Activated CD4-positive, alpha-beta T cell treated with anti-CD3 and anti-CD28 coated beads, Interleukin-2, Interleukin-4, amounts not matched to agents 100 ng/mL and 50 ng/mL, durations not matched to agents 16 hours and 8 hours (primary cell): ENCODE results near the gene SETBP1.

Experiments
- DNase-seq: peaks from one replicate; pipeline ENCODE4 v3.0.0-alpha.2; 2020; ENCODE audit warnings: low spot score

The SETBP1 gene

DNA sequence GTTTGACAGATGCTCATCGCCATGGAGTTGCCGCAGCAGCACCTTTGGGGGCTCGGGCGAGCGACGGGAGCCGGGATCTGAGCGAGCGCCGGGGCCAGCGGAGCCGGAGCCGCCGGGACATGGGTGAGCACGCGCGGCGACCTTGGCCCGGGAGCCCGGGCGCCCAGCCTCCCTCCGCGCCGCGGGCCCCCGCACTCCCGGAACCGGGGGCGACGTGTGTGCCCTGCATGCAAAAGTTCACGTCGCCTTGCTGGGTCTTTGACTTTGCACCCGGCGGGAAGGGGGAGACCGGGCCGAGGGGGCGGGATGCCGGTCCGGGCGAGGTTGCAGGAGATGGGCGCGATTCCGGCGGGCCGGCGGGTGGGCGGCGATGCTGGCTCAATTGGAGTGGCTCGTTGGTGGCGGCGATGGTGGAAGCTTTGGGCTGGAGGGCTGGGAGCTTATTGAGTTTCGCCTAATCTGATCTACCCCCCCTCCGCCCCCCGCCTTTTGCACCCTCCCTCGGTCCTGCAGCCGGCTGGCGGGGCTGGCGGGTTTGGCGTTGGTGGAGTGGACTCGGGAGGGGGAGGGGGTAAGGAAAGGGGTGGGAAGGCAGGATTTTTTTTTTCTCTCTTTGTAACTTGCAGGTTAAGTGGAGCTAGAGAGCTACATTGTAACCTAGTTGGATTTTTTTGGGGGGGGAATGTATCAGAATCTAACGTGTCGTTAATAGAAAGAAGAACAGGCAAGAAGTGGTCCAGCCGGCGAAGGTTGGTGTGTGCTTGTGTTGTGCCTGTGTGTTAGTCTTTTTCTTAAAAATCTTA is at the start of gene SETBP1:
SETBP1 (plus strand) TSS at position 616 of the 803 bp plus-strand sequence. CDS start 20,459 bp downstream, outside the sequence.
- peak; percentile 7 for DNase-seq

DNA sequence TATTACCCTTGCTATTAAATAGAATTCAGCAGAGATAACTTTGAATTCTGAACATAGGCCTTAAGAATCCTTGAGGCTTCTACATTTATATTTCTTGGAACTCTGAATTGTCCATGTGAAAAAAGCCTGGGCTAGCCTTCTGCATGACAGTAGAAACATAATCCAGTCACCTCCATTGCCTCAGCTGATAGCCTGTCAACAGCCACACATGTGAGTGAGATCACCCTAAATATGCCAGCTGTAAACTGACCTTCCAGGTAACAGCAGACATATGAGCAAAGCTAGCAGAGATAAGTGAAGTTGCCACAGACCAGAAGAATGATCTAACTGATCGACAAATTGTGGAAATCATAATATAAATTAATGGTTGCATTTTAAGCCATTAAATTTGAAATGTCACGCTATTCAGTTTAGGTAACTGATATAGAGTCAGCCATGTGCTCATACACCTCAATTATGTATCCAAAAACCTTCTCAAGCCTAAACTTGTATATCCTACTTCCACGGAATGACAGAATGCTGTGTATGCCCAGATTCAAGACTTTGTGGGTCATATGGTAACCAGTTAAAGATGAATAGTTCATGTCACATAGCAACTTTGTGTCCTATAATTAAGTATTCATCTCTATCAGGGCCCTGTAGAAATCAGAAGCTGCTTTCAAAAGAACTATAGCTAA is 48.1 kb upstream of the SETBP1 start:
- no peak for DNase-seq

- no peak for DNase-seq
Observed at GRCh38 chr18:44635546-44635945, 45.1 kb upstream of the SETBP1 start.

- no peak for DNase-seq
Observed at GRCh38 chr18:44636241-44636640, 44.4 kb upstream of the SETBP1 start.

DNA sequence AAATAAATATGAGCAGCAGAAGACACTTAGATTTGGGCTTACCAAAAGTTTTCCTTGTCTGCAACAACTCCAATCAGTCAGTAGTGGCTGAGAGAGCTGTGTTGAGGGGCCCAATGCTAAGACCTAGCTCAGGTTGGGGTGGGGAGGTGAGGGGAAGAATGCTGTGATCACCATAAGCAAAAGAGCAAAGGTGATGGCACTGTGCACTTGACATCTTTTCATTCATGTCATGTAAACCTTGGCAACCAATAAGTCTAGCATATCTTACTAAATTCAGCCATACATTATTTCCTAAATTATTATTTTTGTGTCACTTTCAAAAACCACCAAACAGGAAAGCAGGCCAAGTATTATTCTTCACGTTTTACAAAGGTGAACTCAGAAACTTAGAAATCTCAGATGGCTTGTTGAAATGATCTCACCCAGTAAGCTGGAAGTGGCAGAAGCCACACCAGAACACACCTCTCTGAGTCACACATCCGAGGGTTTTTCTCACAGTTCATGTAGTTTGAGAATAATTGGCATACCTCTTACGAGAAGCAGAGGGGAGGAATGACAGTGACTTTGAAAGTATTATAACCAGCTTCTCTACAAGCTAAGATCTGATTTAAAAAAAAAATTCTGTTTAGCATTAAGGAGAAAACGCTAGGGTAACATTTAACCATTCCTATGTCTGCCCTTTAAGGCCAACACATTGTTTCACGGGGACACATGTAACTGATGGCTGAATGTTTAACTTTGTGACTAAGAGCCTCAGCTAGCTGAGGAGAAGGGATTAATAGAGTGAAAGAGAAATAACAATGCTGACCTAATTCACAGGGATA is 43.3 kb upstream of the SETBP1 start:
- DNase-seq: peak; percentile 48

- no peak for DNase-seq
Observed at GRCh38 chr18:44638034-44638540, 42.6 kb upstream of the SETBP1 start.

- DNase-seq: no peak
Observed at GRCh38 chr18:44638811-44639210, 41.9 kb upstream of the SETBP1 start.

- no peak for DNase-seq
Observed at GRCh38 chr18:44643004-44643403, 37.7 kb upstream of the SETBP1 start.

- DNase-seq: no peak
Observed at GRCh38 chr18:44651478-44651877, 29.2 kb upstream of the SETBP1 start.

GRCh38 chr18:44651918-44652572 is 28.6 kb upstream of the SETBP1 start:
- no peak for DNase-seq

GRCh38 chr18:44652722-44653121 is 28.0 kb upstream of the SETBP1 start:
- DNase-seq: no peak

- no peak for DNase-seq
Observed at GRCh38 chr18:44654573-44654972, 26.1 kb upstream of the SETBP1 start.

GRCh38 chr18:44655435-44655834 is 25.3 kb upstream of the SETBP1 start:
- no peak for DNase-seq

DNA sequence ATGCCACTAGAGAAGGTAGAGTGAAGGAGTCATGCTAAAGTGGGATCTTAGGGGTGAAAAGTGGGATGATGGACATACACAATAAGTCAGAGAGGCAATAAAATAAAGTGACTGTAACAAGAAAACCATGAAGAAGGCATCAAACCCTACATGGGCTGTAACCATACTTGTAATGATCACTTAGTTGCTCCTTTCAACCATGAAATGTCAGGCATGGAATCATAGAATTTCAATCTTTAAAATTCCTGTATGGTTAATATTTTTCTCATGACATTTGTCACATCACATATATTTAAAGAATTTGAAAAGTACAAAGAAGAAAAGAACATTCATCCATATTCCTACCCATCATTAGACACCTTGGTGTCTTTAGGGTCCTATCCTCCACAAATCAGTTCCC is 20.9 kb upstream of the SETBP1 start:
- no peak for DNase-seq

- DNase-seq: no peak
Observed at GRCh38 chr18:44668270-44668975, 12.3 kb upstream of the SETBP1 start.

DNA sequence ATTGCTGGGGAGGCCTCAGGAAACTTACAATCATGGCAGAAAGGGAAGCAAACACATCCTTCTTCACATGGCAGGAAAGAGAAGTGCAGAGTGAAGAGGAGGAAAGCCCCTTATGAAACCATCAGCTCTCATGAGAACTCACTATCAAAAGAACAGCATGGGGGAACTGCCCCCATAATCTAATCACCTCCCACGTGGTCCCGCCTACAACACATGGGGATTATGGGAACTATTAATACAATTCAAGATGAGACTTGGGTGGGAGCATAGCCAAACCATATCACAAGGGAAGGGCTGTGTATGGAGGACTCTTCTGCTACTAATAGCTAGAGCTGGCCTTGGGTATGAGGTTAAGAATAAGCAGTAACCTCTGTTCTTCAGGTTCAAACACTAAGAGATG is 8.8 kb upstream of the SETBP1 start:
- DNase-seq: no peak

DNA sequence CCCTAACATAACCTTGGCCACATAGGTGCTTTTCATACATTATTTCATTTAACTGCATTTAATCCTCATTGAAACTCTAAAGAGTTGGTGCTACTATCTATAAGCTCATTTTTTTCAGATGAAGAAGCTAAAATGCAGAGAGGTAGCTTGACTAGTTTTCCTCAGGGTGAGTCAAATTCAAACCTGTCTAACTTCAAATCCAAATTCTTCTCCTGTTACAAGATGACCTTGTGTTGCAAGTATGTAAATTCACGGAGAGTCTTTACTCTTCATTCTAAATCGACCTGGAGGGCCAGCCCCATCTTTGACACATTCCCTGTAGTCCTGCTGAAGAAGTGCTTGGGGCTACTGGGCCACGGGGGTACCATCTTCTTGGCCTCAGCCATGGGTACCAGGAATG is 8.2 kb upstream of the SETBP1 start:
- DNase-seq: no peak

DNA sequence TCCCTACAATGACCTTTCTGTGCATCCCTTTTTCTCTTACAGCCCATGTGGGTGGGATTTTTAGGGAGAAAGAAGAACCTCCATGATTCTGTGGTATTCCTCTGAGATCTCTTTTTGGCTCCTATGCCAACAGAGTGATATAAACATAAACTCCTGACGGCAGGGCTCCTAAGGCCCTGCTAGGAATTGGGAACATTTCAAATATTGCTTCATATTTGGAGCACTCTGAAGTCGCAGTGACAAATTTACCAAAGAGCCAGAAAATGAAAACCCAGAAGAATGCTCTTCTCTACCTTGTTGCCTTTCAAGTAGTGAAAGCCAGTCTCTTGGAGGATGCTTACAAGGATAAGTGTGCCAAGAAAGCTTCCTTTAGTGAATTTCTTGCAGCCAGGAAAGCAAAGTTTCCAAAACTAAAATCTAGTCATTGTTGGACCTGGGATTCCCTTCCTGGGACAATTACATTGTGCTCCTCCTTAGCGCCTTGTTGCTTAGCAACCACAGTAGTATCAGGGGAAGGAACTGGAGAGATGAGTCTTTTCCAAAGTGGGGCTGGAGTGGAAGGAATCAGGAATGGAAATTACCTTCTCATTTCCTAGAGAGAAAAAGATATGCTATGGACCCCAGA is 7.3 kb upstream of the SETBP1 start:
- DNase-seq: no peak

GRCh38 chr18:44677933-44678332 is 2.8 kb upstream of the SETBP1 start:
- DNase-seq: no peak

- DNase-seq: no peak
Observed at GRCh38 chr18:44678725-44679055, 2.0 kb upstream of the SETBP1 start.
